ENCODE data around the gene PWWP2B. TPM values are rescaled to one million over a fixed set of nuclear protein-coding genes. Genes with fewer than 3 reads are reported as not detected.

The PWWP2B gene
- total and polyA plus RNA-seq, 2 of the 8 experiments (the other 6 are each of a cell fraction or from before 2014, with no cell fraction given) = 5.3 to 10.8 TPM

GRCh38 chr10:132407243-132407746 is 10.3 kb downstream of the PWWP2B start (continued):
- no peak for TF ChIP-seq KDM5A (IDR thresholded peaks at IDR 0.05; ENCODE audit: low read length)
- TF ChIP-seq CREB1 (IDR thresholded peaks at IDR 0.05) = no peak
- TF ChIP-seq JUND (IDR thresholded peaks at IDR 0.05; ENCODE audit: low read length) = no peak
- no peak for TF ChIP-seq TAF7 (optimal IDR thresholded peaks at IDR 0.05; ENCODE audit: borderline replicate concordance, low read depth, low read length)
- no peak for TF ChIP-seq RAD21 (IDR thresholded peaks at IDR 0.05 in 1 of 2, conservative IDR thresholded peaks at IDR 0.05 in 1 of 2; ENCODE audit: low read depth in 2 of 2, low read length in 2 of 2)
- no peak for TF ChIP-seq FOSL1 (IDR thresholded peaks at IDR 0.05; ENCODE audit: insufficient read depth, low read depth, low read length)
- TF ChIP-seq SIN3A (conservative IDR thresholded peaks at IDR 0.05 in 1 of 2, IDR thresholded peaks at IDR 0.05 in 1 of 2; ENCODE audit: low read depth in 1 of 2, low read length in 2 of 2) = no peak
- TF ChIP-seq SP1 (IDR thresholded peaks at IDR 0.05; ENCODE audit: low read depth, low read length) = no peak

Data from H1 (cell line).